Pancreas (tissue), 10 donors: ENCODE measurements around the gene SCAMP5. TPM values are rescaled to one million over a fixed set of nuclear protein-coding genes. Genes with fewer than 3 reads are reported as not detected.
A peak's percentile ranks its signal among the peaks of the same experiment; 100 is the strongest.

ENCODE experiments used
- ATAC-seq, 4 donors: fragments of 200-7000 bp; cut with Tn5 transposase; one replicate each; pipeline versions ENCODE4 v1.8.0 to v1.9.1; 2020; ENCODE audit warnings: mild to moderate bottlenecking in 4 of 4, moderate library complexity in 4 of 4
- DNase-seq, 6 donors: peaks; one replicate each; pipeline ENCODE4 v3.0.0-alpha.2; 2020
- FAIRE-seq: peaks from 2 replicates; lab custom pipeline; 2012; peaks lifted over from hg19 to GRCh38; lab: Jason Lieb, UNC
- H3K27ac ChIP-seq, 4 donors: fragments of 200-600 bp; sonication (generic); 1 replicate in 3 of 4; 2 replicates in 1 of 4; pipeline versions ENCODE4 v1.5.0 to v1.8.0; 2020
- H3K27me3 ChIP-seq, 4 donors: fragments of 200-600 bp; one replicate each; pipeline ENCODE4 v1.8.0; 2021
- H3K36me3 ChIP-seq, 3 donors: fragments of 200-600 bp; sonication (generic) in 1 of 3; one replicate each; pipeline versions ENCODE4 v1.5.0 to v1.8.0; 2020 to 2021
- H3K4me1 ChIP-seq, 3 donors: fragments of 200-600 bp; one replicate each; pipeline ENCODE4 v1.8.0; 2021
- H3K4me3 ChIP-seq, 4 donors: fragments of 200-600 bp; sonication (generic) in 2 of 4; one replicate each; pipeline versions ENCODE4 v1.5.0 to v1.8.0; 2020 to 2021
- H3K9me3 ChIP-seq, 4 donors: fragments of 200-600 bp; one replicate each; pipeline ENCODE4 v1.8.0; 2021
- CTCF ChIP-seq, 4 donors: fragments of 200-600 bp; sonication (generic) in 3 of 4; IDR thresholded peaks; one replicate each; pipeline versions ENCODE4 v1.5.0 to v1.8.0; 2021; ENCODE audit warnings: antibody characterized with exemption in 4 of 4
- WGBS, 2 donors: extraction: QIAGEN DNeasy Blood & Tissue Kit; methylation state at CpG; one replicate each; pipeline ENCODE4 v1.1.7; 2013; 5-methylcytosine and 5-hydroxymethylcytosine counted together
- intact Hi-C, 3 donors: fragments of 100-400 bp; cut with DNase I; formaldehyde crosslinking; loops; one replicate each; pipeline versions ENCODE4 v1.11.1 to v1.14.2; 2022
- polyA plus RNA-seq, 2 donors: library from polyadenylated mRNA; stranded (reverse); fragments of 200-250 nt; gene quantifications; one replicate each; pipeline ENCODE4 v1.2.3, GENCODE V29; 2013
- total RNA-seq, 6 donors: library from RNA; stranded (reverse); fragmentation: NEBNext Ultra II Directional in 4 of 6; extraction: Animal tissue kit (Norgen Biotek cat#: 25700) in 4 of 6; gene quantifications; one replicate each; pipeline versions ENCODE4 v1.2.1 to v1.2.4, GENCODE V29; 2021 to 2023
- donor health status: healthy with polysubstance abuse.
- donor health status: DM: no; HTN: no; CAD: no; lungs with moderate emphysema.
- donor health status: DM: no; HTN: no; CAD: no.
- donor health status: control.
- donor health status: control.
- donor health status: Bipolar disorder and iron deficiency.
- donor health status: DM: yes; HTN: yes; CAD: no.
- donor health status: DM: no; HTN: no; CAD: no.
- donor health status: DM: no; HTN: no; CAD: no.
- donor health status: DM: yes; HTN: yes; CAD: no.

SCAMP5 gene
- total and polyA plus RNA-seq, 8 donors = 24.5 to 59.2 (median 38.8) TPM

DNA sequence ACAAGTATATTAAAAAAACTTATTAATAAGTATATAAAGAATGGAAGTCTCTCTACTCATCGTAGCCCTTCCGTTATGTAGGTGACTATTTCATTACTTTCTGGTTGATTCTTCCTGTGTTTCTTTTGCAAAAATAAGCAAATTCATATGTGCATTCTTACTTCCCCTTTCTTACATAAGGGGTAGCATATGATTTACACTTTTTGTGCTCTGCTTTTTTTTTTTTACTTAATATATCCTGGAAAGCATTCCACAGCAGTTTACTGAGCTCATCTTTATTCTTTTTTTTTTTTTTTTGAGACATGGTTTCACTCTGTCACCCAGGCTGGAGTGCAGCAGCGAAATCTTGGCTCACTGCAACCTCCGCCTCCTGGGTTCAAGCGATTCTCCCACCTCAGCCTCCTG lies 12.9 kb downstream of the SCAMP5 start:
- DNase-seq = no peak
- peak in 2 of 4 donors; percentile 28 for ATAC-seq

DNA sequence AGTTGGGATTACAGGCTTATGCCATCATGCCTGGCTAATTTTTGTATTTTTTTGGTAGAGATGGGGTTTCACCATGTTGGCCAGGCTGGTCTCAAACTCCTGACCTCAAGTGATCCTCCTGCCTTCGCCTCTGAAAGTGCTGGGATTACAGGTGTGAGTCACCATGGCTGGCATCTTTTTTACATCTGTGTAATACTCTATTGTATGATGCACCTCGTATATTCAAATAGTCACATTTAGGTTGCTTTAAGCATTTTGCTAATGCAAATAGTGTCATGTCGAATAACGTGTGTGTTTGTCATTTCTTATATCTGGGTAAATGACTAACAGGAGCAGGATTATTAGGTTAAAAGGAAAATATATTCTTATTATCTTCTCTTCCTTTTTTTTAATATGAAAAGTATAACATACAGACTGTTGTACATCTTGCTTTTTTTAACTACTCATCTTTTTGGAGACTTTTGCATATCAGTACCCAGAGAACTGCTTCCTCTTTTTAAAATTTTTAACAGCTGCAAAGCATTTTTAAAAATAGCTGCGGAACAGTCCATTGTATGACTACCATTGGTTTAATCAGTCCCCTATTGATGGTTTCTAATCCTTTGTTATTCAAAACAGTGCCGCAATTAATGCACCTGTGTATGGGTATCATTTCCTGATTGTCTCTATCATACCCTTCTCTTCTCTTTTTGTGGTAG lies 13.4 kb downstream of the SCAMP5 start:
- DNase-seq (no peak), FAIRE-seq (no peak), ATAC-seq (peak in 1 of 4 donors; percentile 24)
- 85 to 96% methylated on average over 6 of the region's 6 CpGs for WGBS, 2 donors
- Histone ChIP-seq H3K36me3 (no peaks in the 10 kb centered on the region), H3K9me3 (no peaks in the 10 kb centered on the region), H3K27me3 (no peaks in the 10 kb centered on the region), H3K4me1 (peaks cover 0 to 4% (median 0%) of the 10 kb centered on the region in 3 donors), H3K4me3 (no peak overlapping the region), H3K27ac (no peak overlapping the region)
- intact Hi-C loops = no loop called here
- no peak for TF ChIP-seq CTCF (IDR thresholded peaks at IDR 0.05)

More for the DNA sequence above, 12.9 kb downstream of the SCAMP5 start:
- Histone ChIP-seq H3K27me3 (no peaks in the 10 kb centered on the region), H3K4me1 (peaks cover 0 to 4% (median 0%) of the 10 kb centered on the region in 3 donors), H3K4me3 (no peak overlapping the region), H3K36me3 (no peaks in the 10 kb centered on the region), H3K9me3 (no peaks in the 10 kb centered on the region), H3K27ac (no peak overlapping the region)
- no peak for FAIRE-seq
- WGBS, 2 donors = 87 to 95% methylated on average over 5 of the region's 5 CpGs
- no peak for TF ChIP-seq CTCF (IDR thresholded peaks at IDR 0.05)
- intact Hi-C loops = no loop called here

- Histone ChIP-seq H3K36me3 (peaks cover 0 to 10% (median 0%) of the 10 kb centered on the region in 3 donors), H3K27ac (no peak overlapping the region), H3K27me3 (no peaks in the 10 kb centered on the region), H3K9me3 (no peaks in the 10 kb centered on the region), H3K4me3 (no peak overlapping the region), H3K4me1 (no peaks in the 10 kb centered on the region)
- TF ChIP-seq CTCF (IDR thresholded peaks at IDR 0.05) = no peak
- DNase-seq = no peak
- no peak for FAIRE-seq
- intact Hi-C loops = no loop called here
- WGBS, 2 donors = 91 to 94% methylated on average over 15 of the region's 15 CpGs
- ATAC-seq = no peak
These were observed 21.1 kb downstream of the SCAMP5 start for GRCh38 chr15:75016431-75016830.

GRCh38 chr15:75019916-75020315 lies 24.6 kb downstream of the SCAMP5 start:
- H3K27me3 ChIP-seq = no peaks in the 10 kb centered on the region
- peaks cover 0 to 10% (median 0%) of the 10 kb centered on the region in 3 donors for H3K36me3 ChIP-seq
- ATAC-seq (no peak), FAIRE-seq (no peak), DNase-seq (no peak)
- no peak for TF ChIP-seq CTCF (IDR thresholded peaks at IDR 0.05)
- intact Hi-C loops = no loop called here
- H3K9me3 ChIP-seq = no peaks in the 10 kb centered on the region
- no peak overlapping the region for H3K27ac ChIP-seq
- H3K4me3 ChIP-seq = no peak overlapping the region
- peaks cover 0 to 10% (median 0%) of the 10 kb centered on the region in 3 donors for H3K4me1 ChIP-seq
- 94 to 95% methylated on average over 3 of the region's 3 CpGs for WGBS, 2 donors

- FAIRE-seq (no peak), ATAC-seq (no peak), DNase-seq (no peak)
- no peak for TF ChIP-seq CTCF (IDR thresholded peaks at IDR 0.05)
- WGBS, 2 donors = 88 to 93% methylated on average over 8 of the region's 8 CpGs
- Histone ChIP-seq H3K27ac (no peak overlapping the region), H3K9me3 (no peaks in the 10 kb centered on the region), H3K36me3 (peaks cover 0 to 10% (median 0%) of the 10 kb centered on the region in 3 donors), H3K27me3 (no peaks in the 10 kb centered on the region), H3K4me1 (peaks cover 0 to 14% (median 0%) of the 10 kb centered on the region in 3 donors), H3K4me3 (no peak overlapping the region)
- intact Hi-C loops = no loop called here
These were observed 26.0 kb downstream of the SCAMP5 start for GRCh38 chr15:75021341-75021740.
